Measurements from ENCODE around the gene BET1L.

- no peak for TF ChIP-seq TAF1 (IDR thresholded peaks at IDR 0.05; ENCODE audit: low read depth, low read length)
- peak; percentile 17; the same call in 1 of the 2 replicates for TF ChIP-seq POLR2A (IDR thresholded peaks at IDR 0.05; ENCODE audit: low read depth, low read length)
- TF ChIP-seq POLR2AphosphoS5 (IDR thresholded peaks at IDR 0.05; ENCODE audit: low read depth, low read length), result no peak; the same call in 1 of the 2 replicates
- TF ChIP-seq SPI1 (IDR thresholded peaks at IDR 0.05; ENCODE audit: low read depth, low read length), result no peak
Measured at GRCh38 chr11:202490-202889, 4.7 kb downstream of the BET1L start.

All from GM12891 (cell line).